Measurements from ENCODE around the gene ERICH3. TPM values are rescaled to one million over a fixed set of nuclear protein-coding genes. Genes with fewer than 3 reads are reported as not detected.

ERICH3 gene
- total RNA-seq, 1 donor: not detected

- DNase-seq (ENCODE audit: low read depth): no peak
- TF ChIP-seq, protein P1, sequence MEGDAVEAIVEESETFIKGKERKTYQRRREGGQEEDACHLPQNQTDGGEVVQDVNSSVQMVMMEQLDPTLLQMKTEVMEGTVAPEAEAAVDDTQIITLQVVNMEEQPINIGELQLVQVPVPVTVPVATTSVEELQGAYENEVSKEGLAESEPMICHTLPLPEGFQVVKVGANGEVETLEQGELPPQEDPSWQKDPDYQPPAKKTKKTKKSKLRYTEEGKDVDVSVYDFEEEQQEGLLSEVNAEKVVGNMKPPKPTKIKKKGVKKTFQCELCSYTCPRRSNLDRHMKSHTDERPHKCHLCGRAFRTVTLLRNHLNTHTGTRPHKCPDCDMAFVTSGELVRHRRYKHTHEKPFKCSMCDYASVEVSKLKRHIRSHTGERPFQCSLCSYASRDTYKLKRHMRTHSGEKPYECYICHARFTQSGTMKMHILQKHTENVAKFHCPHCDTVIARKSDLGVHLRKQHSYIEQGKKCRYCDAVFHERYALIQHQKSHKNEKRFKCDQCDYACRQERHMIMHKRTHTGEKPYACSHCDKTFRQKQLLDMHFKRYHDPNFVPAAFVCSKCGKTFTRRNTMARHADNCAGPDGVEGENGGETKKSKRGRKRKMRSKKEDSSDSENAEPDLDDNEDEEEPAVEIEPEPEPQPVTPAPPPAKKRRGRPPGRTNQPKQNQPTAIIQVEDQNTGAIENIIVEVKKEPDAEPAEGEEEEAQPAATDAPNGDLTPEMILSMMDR (IDR thresholded peaks at IDR 0.05; ENCODE audit: insufficient read depth, low read depth, low read length): no peak
- H3K4me3 ChIP-seq (ENCODE audit: low read depth, low read length): no peak overlapping the region
Observed at GRCh38 chr1:74618974-74619373, 54.6 kb downstream of the ERICH3 start.

DNA sequence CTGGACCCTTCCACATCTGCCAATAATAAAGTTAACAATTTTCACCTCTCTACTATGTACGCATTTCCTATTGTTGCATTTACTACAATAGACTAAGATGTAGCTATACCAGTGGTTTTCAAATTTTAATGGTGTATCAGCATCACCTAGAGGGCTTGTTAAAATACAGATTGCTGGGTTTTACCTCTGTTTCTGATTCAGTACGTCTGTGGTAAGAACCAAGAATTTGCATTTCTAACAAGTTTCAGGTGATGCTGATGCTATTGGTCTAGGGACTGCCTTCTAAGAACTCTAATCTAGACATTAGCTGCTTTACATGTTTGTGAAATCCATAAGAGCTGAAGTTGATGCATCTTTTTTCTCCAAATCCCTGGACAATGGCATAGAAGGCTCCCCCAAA is 59.7 kb downstream of the ERICH3 start:
- no peak overlapping the region for H3K4me3 ChIP-seq (ENCODE audit: low read depth, low read length)
- no peak for DNase-seq (ENCODE audit: low read depth)
- TF ChIP-seq, protein P1 (IDR thresholded peaks at IDR 0.05; ENCODE audit: insufficient read depth, low read depth, low read length): no peak

GRCh38 chr1:74611887-74612286 is 61.7 kb downstream of the ERICH3 start:
- DNase-seq (ENCODE audit: low read depth): no peak
- no peak overlapping the region for H3K4me3 ChIP-seq (ENCODE audit: low read depth, low read length)
- TF ChIP-seq, protein P1 (IDR thresholded peaks at IDR 0.05; ENCODE audit: insufficient read depth, low read depth, low read length): no peak

- TF ChIP-seq, protein P1 (IDR thresholded peaks at IDR 0.05; ENCODE audit: insufficient read depth, low read depth, low read length): no peak
- DNase-seq (ENCODE audit: low read depth): no peak
- no peak overlapping the region for H3K4me3 ChIP-seq (ENCODE audit: low read depth, low read length)
Observed at GRCh38 chr1:74610961-74611360, 62.6 kb downstream of the ERICH3 start.

DNA sequence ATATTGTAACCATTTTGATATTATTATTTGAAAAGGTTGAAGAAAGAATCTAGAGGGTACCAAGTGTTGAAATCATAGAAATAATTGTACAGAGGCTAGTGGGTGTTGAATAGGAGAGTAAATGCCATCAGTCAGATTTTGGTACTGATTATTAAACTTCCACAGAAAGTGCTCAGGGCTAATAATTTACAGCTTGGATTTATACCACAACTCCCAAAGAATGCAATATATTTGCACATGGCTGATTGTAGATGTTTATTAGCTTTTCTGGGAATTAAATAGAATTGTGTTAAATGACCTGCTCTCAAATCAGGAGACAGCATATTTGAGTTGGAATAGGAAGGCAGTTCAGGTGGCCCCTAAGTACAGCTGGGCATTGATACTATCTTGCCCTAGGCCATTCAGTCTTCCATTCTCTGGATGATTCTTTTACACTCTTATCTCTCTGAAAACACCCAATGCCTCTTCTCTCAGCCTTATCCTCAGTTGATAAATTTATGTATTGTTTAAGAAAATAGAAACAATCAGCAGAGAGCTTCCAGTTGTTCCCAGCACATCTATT is 63.7 kb downstream of the ERICH3 start:
- no peak overlapping the region for H3K4me3 ChIP-seq (ENCODE audit: low read depth, low read length)
- TF ChIP-seq, protein P1 (IDR thresholded peaks at IDR 0.05; ENCODE audit: insufficient read depth, low read depth, low read length): no peak
- no peak for DNase-seq (ENCODE audit: low read depth)

- TF ChIP-seq, protein P1 (IDR thresholded peaks at IDR 0.05; ENCODE audit: insufficient read depth, low read depth, low read length): no peak
- no peak for DNase-seq (ENCODE audit: low read depth)
- no peak overlapping the region for H3K4me3 ChIP-seq (ENCODE audit: low read depth, low read length)
Observed at GRCh38 chr1:74596717-74597116, 76.9 kb downstream of the ERICH3 start.
